H1 (cell line): Measurements from ENCODE around the gene DLK1. TPM values are rescaled to one million over a fixed set of nuclear protein-coding genes. Genes with fewer than 3 reads are reported as not detected.

Source experiments
- CTCF ChIA-PET: fragments of 300-600 bp; sonication (Branson Sonifier 250); formaldehyde crosslinking; loops from one replicate; lab custom pipeline; 2021; ENCODE audit not compliant: partially characterized antibody; lab: Charles Lee
- POLR2A ChIA-PET: fragments of 300-600 bp; sonication (Branson Sonifier 250); formaldehyde crosslinking; loops from one replicate; lab custom pipeline; 2021; ENCODE audit warnings: inconsistent platforms; ENCODE audit not compliant: partially characterized antibody; lab: Charles Lee
- DNase-seq, 2 experiments: peaks; one replicate each; pipeline versions ENCODE4 v3.0.0 to v3.0.0-alpha.2; 2010 to 2022; ENCODE audit warnings: low spot score in 2 of 2, low read depth in 1 of 2, mixed read lengths in 1 of 2
- FAIRE-seq: peaks from 2 replicates; lab custom pipeline; 2011; peaks lifted over from hg19 to GRCh38; lab: Jason Lieb, UNC
- H2AFZ ChIP-seq: 2 replicates; pipeline ENCODE4 v1.8.1; 2012; ENCODE audit warnings: low read length, inconsistent platforms
- H2AK5ac ChIP-seq: 2 replicates; pipeline ENCODE4 v1.6.1; 2013; ENCODE audit warnings: low read depth, low read length
- H2BK120ac ChIP-seq: replicated peaks from 2 replicates; pipeline ENCODE3; 2013; ENCODE audit warnings: low read depth, low read length, inconsistent platforms
- H2BK12ac ChIP-seq: 2 replicates; pipeline ENCODE4 v1.6.1; 2013; ENCODE audit warnings: low read depth, low read length
- H2BK15ac ChIP-seq: 2 replicates; pipeline ENCODE4 v1.6.1; 2013; ENCODE audit warnings: low read length
- H2BK20ac ChIP-seq: 2 replicates; pipeline ENCODE4 v1.6.1; 2013; ENCODE audit warnings: low read length
- H2BK5ac ChIP-seq: 2 replicates; pipeline ENCODE4 v1.6.1; 2013; ENCODE audit warnings: low read depth, low read length
- H3K14ac ChIP-seq: 2 replicates; pipeline ENCODE4 v1.6.1; 2013; ENCODE audit warnings: inconsistent platforms; ENCODE audit not compliant: insufficient read length
- H3K18ac ChIP-seq: 2 replicates; pipeline ENCODE4 v1.6.1; 2013; ENCODE audit warnings: low read length; ENCODE audit errors: extremely low read depth
- H3K23ac ChIP-seq: 2 replicates; pipeline ENCODE4 v1.6.1; 2013; ENCODE audit warnings: inconsistent platforms; ENCODE audit not compliant: insufficient read length
- H3K23me2 ChIP-seq: 2 replicates; pipeline ENCODE4 v1.6.1; 2013; ENCODE audit warnings: low read depth, low read length
- H3K27ac ChIP-seq: 2 replicates; pipeline ENCODE4 v1.6.1; 2011; ENCODE audit warnings: low read depth, low read length, inconsistent platforms
- H3K27me3 ChIP-seq, 4 experiments: replicated peaks in 1 of 4; 1 replicate in 1 of 4; 2 replicates in 3 of 4; pipeline versions ENCODE4 v1.6.1 to v1.8.1; 2011 to 2013; ENCODE audit warnings: low read length in 3 of 4, mild to moderate bottlenecking in 3 of 4, inconsistent platforms in 2 of 4, mixed read lengths in 2 of 4, moderate library complexity in 1 of 4; ENCODE audit not compliant: control insufficient read depth in 3 of 4, insufficient read depth in 3 of 4; ENCODE audit errors: extremely low read depth in 1 of 4
- H3K36me3 ChIP-seq, 4 experiments: 2 replicates each; pipeline versions ENCODE4 v1.6.1 to v1.8.1; 2011 to 2013; ENCODE audit warnings: mild to moderate bottlenecking in 4 of 4, low read length in 3 of 4, moderate library complexity in 2 of 4, control low read depth in 1 of 4, inconsistent platforms in 1 of 4; ENCODE audit not compliant: insufficient read depth in 4 of 4, control insufficient read depth in 2 of 4
- H3K4ac ChIP-seq: replicated peaks from 2 replicates; pipeline ENCODE3; 2013; ENCODE audit warnings: low read length, low read depth, mixed read lengths, inconsistent platforms; ENCODE audit not compliant: insufficient read length
- H3K4me1 ChIP-seq, 4 experiments: replicated peaks in 1 of 4; 1 replicate in 1 of 4; 2 replicates in 3 of 4; pipeline versions ENCODE4 v1.6.1 to v1.8.1; 2011 to 2013; ENCODE audit warnings: low read length in 3 of 4, inconsistent platforms in 2 of 4, mixed read lengths in 1 of 4; ENCODE audit not compliant: insufficient read depth in 4 of 4, control insufficient read depth in 3 of 4
- H3K4me2 ChIP-seq, 2 experiments: 2 replicates each; pipeline versions ENCODE4 v1.6.1 to v1.8.1; 2011 to 2013; ENCODE audit warnings: low read depth in 2 of 2, low read length in 2 of 2, control low read depth in 1 of 2, inconsistent platforms in 1 of 2, mild to moderate bottlenecking in 1 of 2; ENCODE audit not compliant: insufficient read depth in 1 of 2
- H3K4me3 ChIP-seq, 4 experiments: fragments of 200-600, 300-600 bp in 1 of 4; sonication (generic), shearing (Covaris generic), sonication (Bioruptor Twin) in 1 of 4; 2 replicates each; pipeline versions ENCODE4 v1.5.1 to v1.8.1; 2011 to 2016; ENCODE audit warnings: low read length in 4 of 4, low read depth in 3 of 4, control low read depth in 2 of 4, inconsistent platforms in 2 of 4, mild to moderate bottlenecking in 2 of 4, mixed read lengths in 1 of 4, moderate library complexity in 1 of 4; ENCODE audit not compliant: insufficient read depth in 2 of 4; ENCODE audit errors: extremely low read depth in 1 of 4
- H3K56ac ChIP-seq: replicated peaks from 2 replicates; pipeline ENCODE3; 2013; ENCODE audit warnings: low read depth, mild to moderate bottlenecking, mixed read lengths, low read length, inconsistent platforms; ENCODE audit not compliant: insufficient read length
- H3K79me1 ChIP-seq: 2 replicates; pipeline ENCODE4 v1.6.1; 2013; ENCODE audit warnings: low read depth, low read length, control low read depth
- H3K79me2 ChIP-seq, 2 experiments: 2 replicates each; pipeline versions ENCODE4 v1.6.1 to v1.8.1; 2012 to 2013; ENCODE audit warnings: low read length in 2 of 2, mild to moderate bottlenecking in 2 of 2, inconsistent platforms in 1 of 2; ENCODE audit not compliant: insufficient read depth in 2 of 2, control insufficient read depth in 1 of 2
- H3K9ac ChIP-seq, 4 experiments: replicated peaks in 1 of 4; 1 replicate in 1 of 4; 2 replicates in 3 of 4; pipeline versions ENCODE4 v1.6.1 to v1.8.1; 2011 to 2013; ENCODE audit warnings: low read depth in 3 of 4, low read length in 3 of 4, control low read depth in 2 of 4, mild to moderate bottlenecking in 2 of 4, moderate library complexity in 2 of 4, inconsistent platforms in 1 of 4; ENCODE audit errors: extremely low read depth in 1 of 4
- H3K9me3 ChIP-seq, 2 experiments: 2 replicates each; pipeline versions ENCODE4 v1.6.1 to v1.8.1; 2012 to 2013; ENCODE audit warnings: mild to moderate bottlenecking in 2 of 2, moderate library complexity in 2 of 2, control low read depth in 1 of 2, inconsistent platforms in 1 of 2, low read depth in 1 of 2, low read length in 1 of 2, mixed read lengths in 1 of 2; ENCODE audit not compliant: insufficient read depth in 2 of 2
- H4K20me1 ChIP-seq, 2 experiments: replicated peaks in 1 of 2; 2 replicates each; pipeline versions ENCODE3 to v1.8.1; 2011 to 2013; ENCODE audit warnings: inconsistent platforms in 2 of 2, low read length in 2 of 2, mild to moderate bottlenecking in 1 of 2; ENCODE audit not compliant: insufficient read depth in 2 of 2, control insufficient read depth in 1 of 2
- H4K5ac ChIP-seq: 2 replicates; pipeline ENCODE4 v1.6.1; 2013; ENCODE audit warnings: low read length, low read depth, mixed read lengths, inconsistent platforms; ENCODE audit not compliant: insufficient read length
- H4K8ac ChIP-seq: 2 replicates; pipeline ENCODE4 v1.8.0; 2013; ENCODE audit warnings: mild to moderate bottlenecking, moderate library complexity, low read length, inconsistent platforms; ENCODE audit not compliant: insufficient read depth; ENCODE audit errors: extremely low read depth
- H4K91ac ChIP-seq: replicated peaks from 2 replicates; pipeline ENCODE3; 2013; ENCODE audit warnings: low read length, mixed read lengths, inconsistent platforms; ENCODE audit not compliant: insufficient read length
- BCL11A ChIP-seq, 2 experiments: IDR thresholded peaks; one replicate each; pipeline ENCODE4 v1.6.1; 2011; ENCODE audit warnings: low read depth in 2 of 2, low read length in 2 of 2, mild to moderate bottlenecking in 2 of 2
- CHD1 ChIP-seq: IDR thresholded peaks from 2 replicates; pipeline ENCODE4 v1.6.1; 2012; ENCODE audit warnings: low read depth, low read length, improper control_type of control experiment
- EGR1 ChIP-seq: IDR thresholded peaks from 2 replicates; pipeline ENCODE4 v1.6.1; 2011; ENCODE audit warnings: low read depth, low read length, borderline replicate concordance
- GABPA ChIP-seq: IDR thresholded peaks from 2 replicates; pipeline ENCODE4 v1.6.1; 2011; ENCODE audit warnings: mild to moderate bottlenecking, low read length, moderate library complexity, borderline replicate concordance; ENCODE audit not compliant: insufficient read depth
- HDAC2 ChIP-seq, 2 experiments: fragments of 300-600 bp in 1 of 2; sonication (generic) in 1 of 2; IDR thresholded peaks; 2 replicates each; pipeline ENCODE4 v1.6.1; 2011 to 2012; ENCODE audit warnings: low read depth in 2 of 2, low read length in 2 of 2, mild to moderate bottlenecking in 2 of 2, moderate library complexity in 2 of 2, borderline replicate concordance in 1 of 2, inconsistent platforms in 1 of 2
- MAFK ChIP-seq: IDR thresholded peaks from 2 replicates; pipeline ENCODE4 v1.6.1; 2012; ENCODE audit warnings: low read depth, mild to moderate bottlenecking, improper control_type of control experiment, low read length
- NANOG ChIP-seq: IDR thresholded peaks from 2 replicates; pipeline ENCODE4 v1.6.1; 2011; ENCODE audit warnings: low read length, low read depth, mild to moderate bottlenecking, inconsistent platforms; ENCODE audit not compliant: insufficient read depth, poor library complexity, severe bottlenecking
- RBBP5 ChIP-seq: IDR thresholded peaks from 2 replicates; pipeline ENCODE4 v1.7.1; 2012; ENCODE audit warnings: low read depth, mild to moderate bottlenecking, inconsistent platforms, low read length, moderate library complexity, borderline replicate concordance
- SP1 ChIP-seq: IDR thresholded peaks from 2 replicates; pipeline ENCODE4 v1.6.1; 2011; ENCODE audit warnings: low read depth, low read length
- SUZ12 ChIP-seq: fragments of 200-600 bp; sonication (generic); IDR thresholded peaks from 2 replicates; pipeline ENCODE4 v1.6.1; 2012; ENCODE audit warnings: mild to moderate bottlenecking, inconsistent platforms, low read length, moderate library complexity, mixed read lengths
- TAF1 ChIP-seq: IDR thresholded peaks from 2 replicates; pipeline ENCODE4 v1.6.1; 2011; ENCODE audit warnings: mild to moderate bottlenecking, low read depth, low read length
- TBP ChIP-seq: IDR thresholded peaks from 2 replicates; pipeline ENCODE4 v1.6.1; 2011; ENCODE audit warnings: low read depth, low read length, improper control_type of control experiment
- WGBS, 2 experiments: shearing (Covaris generic) in 1 of 2; methylation state at CpG; one replicate each; pipeline versions ENCODE4 v1.1.6 to v1.1.7; 2013 to 2015; ENCODE audit warnings: low lambda C conversion rate in 2 of 2, mixed read lengths in 2 of 2, inconsistent platforms in 1 of 2, low coverage in 1 of 2, missing lambda C conversion rate in 1 of 2; ENCODE audit not compliant: insufficient replicate concordance in 2 of 2, insufficient coverage in 1 of 2, insufficient read length in 1 of 2; ENCODE audit errors: extremely low coverage in 1 of 2, missing lambda C conversion rate in 1 of 2; 5-methylcytosine and 5-hydroxymethylcytosine counted together
- polyA plus RNA-seq, 7 experiments: library from polyadenylated mRNA; depleted of rRNA in 3 of 7; stranded (reverse) in 5 of 7; unstranded in 2 of 7; fragments of >200 nt in 5 of 7; fragments of 200-250 nt in 2 of 7; gene quantifications; 1 replicate in 5 of 7; 2 replicates in 1 of 7; 4 replicates in 1 of 7; pipeline versions ENCODE4 v1.2.1 to v1.2.3, GENCODE V29; 2011 to 2013; ENCODE audit warnings: missing spikeins in 2 of 7, mixed read lengths in 2 of 7
- total RNA-seq: library from RNA; stranded (reverse); fragmentation: NEBNext Ultra II Directional; extraction: Animal tissue kit (Norgen Biotek cat#: 25700); gene quantifications from 2 replicates; pipeline ENCODE4 v1.2.1, GENCODE V29; 2021
- TF ChIP-seq, protein P1 (sequence below): IDR thresholded peaks from 2 replicates; pipeline ENCODE4 v1.6.1; 2011; ENCODE audit warnings: low read length, improper control_type of control experiment

DLK1 gene
- total and polyA plus RNA-seq, 2 of the 8 experiments (the other 6 are each of a cell fraction or from before 2014, with no cell fraction given): 1.3 to 2.4 TPM

- peaks cover 24 to 45% (median 38%) of the 10 kb centered on the region in 4 experiments for H3K27me3 ChIP-seq
- TF ChIP-seq TAF1: no peak
- no peak for TF ChIP-seq SP1
- TF ChIP-seq MAFK: no peak
- TF ChIP-seq NANOG: no peak
- TF ChIP-seq SUZ12: no peak
- TF ChIP-seq GABPA: no peak
- no peak for TF ChIP-seq BCL11A (IDR thresholded peaks at IDR 0.05; ENCODE audit: low read depth in 2 of 2, low read length in 2 of 2)
- no peak for TF ChIP-seq CHD1
- TF ChIP-seq RBBP5: no peak
- TF ChIP-seq EGR1: no peak
- no peak for TF ChIP-seq TBP
- TF ChIP-seq, protein P1, sequence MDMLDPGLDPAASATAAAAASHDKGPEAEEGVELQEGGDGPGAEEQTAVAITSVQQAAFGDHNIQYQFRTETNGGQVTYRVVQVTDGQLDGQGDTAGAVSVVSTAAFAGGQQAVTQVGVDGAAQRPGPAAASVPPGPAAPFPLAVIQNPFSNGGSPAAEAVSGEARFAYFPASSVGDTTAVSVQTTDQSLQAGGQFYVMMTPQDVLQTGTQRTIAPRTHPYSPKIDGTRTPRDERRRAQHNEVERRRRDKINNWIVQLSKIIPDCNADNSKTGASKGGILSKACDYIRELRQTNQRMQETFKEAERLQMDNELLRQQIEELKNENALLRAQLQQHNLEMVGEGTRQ: no peak
- no peak for TF ChIP-seq HDAC2 (IDR thresholded peaks at IDR 0.05; ENCODE audit: borderline replicate concordance in 1 of 2, low read depth in 2 of 2, low read length in 2 of 2)
Observed at GRCh38 chr14:100724536-100724935, 2.2 kb upstream of the DLK1 start.

More at GRCh38 chr14:100724536-100724935, 2.2 kb upstream of the DLK1 start:
- H3K4ac ChIP-seq: no peak overlapping the region
- H2BK120ac ChIP-seq: no peak overlapping the region
- H3K23me2 ChIP-seq: peaks cover 2% of the 10 kb centered on the region; the same call in 1 of the 2 replicates
- ChIA-PET POLR2A (no interaction called here), CTCF (no interaction called here)
- no peak overlapping the region for H3K23ac ChIP-seq
- H3K4me2 ChIP-seq: no peak overlapping the region
- DNase-seq (no peak), FAIRE-seq (no peak)
- 0 out of 2 replicates have a peak overlapping the region, but pooled peaks have one; percentile 80 for H2BK20ac ChIP-seq
- no peak overlapping the region for H4K8ac ChIP-seq
- no peak overlapping the region for H3K18ac ChIP-seq
- no peak overlapping the region for H2BK15ac ChIP-seq
- H3K9me3 ChIP-seq: peaks cover 0 to 5% of the 10 kb centered on the region in 2 experiments; a peak in 1 of 4 replicates
- no peak overlapping the region for H4K91ac ChIP-seq
- peaks cover 0 to 3% of the 10 kb centered on the region in 2 experiments for H4K20me1 ChIP-seq
- H3K14ac ChIP-seq: no peak overlapping the region
- H3K9ac ChIP-seq: no peak overlapping the region
- no peak overlapping the region for H2BK12ac ChIP-seq
- H3K56ac ChIP-seq: no peak overlapping the region
- H2BK5ac ChIP-seq: no peak overlapping the region
- no peak overlapping the region for H4K5ac ChIP-seq
- no peak overlapping the region for H2AK5ac ChIP-seq
- H3K4me3 ChIP-seq: no peak overlapping the region
- 96% methylated on average over 2 of the region's 4 CpGs; no CpG with 5 or more reads in 1 of the 2 experiments for WGBS, 2 experiments
- no peak overlapping the region for H2AFZ ChIP-seq
- no peaks in the 10 kb centered on the region for H3K79me1 ChIP-seq
- H3K79me2 ChIP-seq: no peaks in the 10 kb centered on the region
- H3K36me3 ChIP-seq: peaks cover 0 to 3% (median 0%) of the 10 kb centered on the region in 4 experiments; a peak in 1 of 8 replicates
- peaks cover 0 to 16% (median 7%) of the 10 kb centered on the region in 4 experiments; a peak in 5 of 7 replicates for H3K4me1 ChIP-seq
- no peak overlapping the region for H3K27ac ChIP-seq
